Body of pancreas (tissue), 4 donors: ENCODE data around the gene S100A2.

Experiments
- CTCF ChIP-seq, 7 experiments: fragments of 450-650 bp in 4 of 7; fragments of 200-600 bp in 3 of 7; sonication (generic) in 3 of 7; IDR thresholded peaks; one replicate each; pipeline ENCODE4 v1.5.1; 2016 to 2019; ENCODE audit warnings: antibody characterized with exemption in 7 of 7
- POLR2A ChIP-seq, 3 donors: fragments of 450-650 bp; IDR thresholded peaks; one replicate each; pipeline ENCODE4 v1.6.1; 2016; ENCODE audit warnings: antibody characterized with exemption in 3 of 3, mild to moderate bottlenecking in 2 of 3

GRCh38 chr1:153539395-153540093 lies 26.1 kb downstream of the S100A2 start:
- TF ChIP-seq CTCF (IDR thresholded peaks at IDR 0.05) (no peak), POLR2A (IDR thresholded peaks at IDR 0.05) (no peak)
